HG02970 (cell line): ENCODE results near the gene VPS33B.
"Not testable (repeated sequence)": the region's sequence is repeated elsewhere in the genome, so short reads cannot be mapped to it uniquely, and the experiment has no call there.

Source experiments
- ATAC-seq: cut with Tn5 transposase; IDR thresholded peaks from one replicate; pipeline ENCODE4 v1.9.1; 2021; ENCODE audit warnings: mild to moderate bottlenecking, moderate library complexity, moderate number of reproducible peaks; ENCODE audit not compliant: unreplicated experiment, low FRiP score

Gene VPS33B

DNA sequence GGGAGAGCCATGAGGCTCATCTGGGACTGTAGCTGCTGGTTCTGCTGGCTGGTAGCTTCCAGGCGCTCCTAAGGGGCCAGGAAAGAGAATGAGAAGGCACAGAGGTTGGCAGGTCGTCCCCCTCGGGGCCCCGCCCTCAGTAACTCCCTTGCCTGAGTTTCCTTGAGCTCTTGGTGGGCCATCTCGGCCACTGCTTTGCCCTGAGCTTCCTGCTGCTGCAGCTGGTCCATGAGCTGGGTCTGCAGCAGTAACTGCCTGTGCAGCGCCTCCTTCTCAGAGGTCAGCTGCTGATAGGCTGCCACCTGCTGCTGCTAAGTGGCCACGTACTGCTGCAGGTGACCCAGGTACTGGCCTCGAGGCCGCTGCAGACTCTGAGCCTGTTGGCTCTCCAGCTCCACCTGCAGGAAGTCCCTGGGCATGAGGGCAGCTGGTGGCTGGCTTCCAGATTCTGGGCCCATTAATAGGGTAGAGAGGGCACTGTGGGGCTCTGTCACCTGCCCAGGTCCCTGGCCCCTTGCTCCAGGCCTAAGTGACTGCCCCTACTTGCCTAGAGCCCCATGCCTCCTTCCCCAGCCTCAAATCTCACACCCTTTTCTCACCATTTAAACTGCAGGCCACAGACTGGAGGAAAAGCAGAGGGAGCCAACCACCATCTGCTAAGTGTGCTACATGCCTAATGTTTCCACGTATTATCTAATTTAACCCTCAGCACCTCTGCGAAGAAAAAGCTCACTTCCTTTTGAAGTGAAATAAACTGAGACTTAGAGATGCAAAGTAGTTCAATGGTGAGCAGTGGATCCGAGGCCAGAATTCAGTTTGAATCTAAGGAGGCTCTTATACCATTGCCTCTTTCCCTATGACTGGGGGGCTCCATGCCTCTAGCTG lies 10.8 kb upstream of the VPS33B start:
- no peak for ATAC-seq

DNA sequence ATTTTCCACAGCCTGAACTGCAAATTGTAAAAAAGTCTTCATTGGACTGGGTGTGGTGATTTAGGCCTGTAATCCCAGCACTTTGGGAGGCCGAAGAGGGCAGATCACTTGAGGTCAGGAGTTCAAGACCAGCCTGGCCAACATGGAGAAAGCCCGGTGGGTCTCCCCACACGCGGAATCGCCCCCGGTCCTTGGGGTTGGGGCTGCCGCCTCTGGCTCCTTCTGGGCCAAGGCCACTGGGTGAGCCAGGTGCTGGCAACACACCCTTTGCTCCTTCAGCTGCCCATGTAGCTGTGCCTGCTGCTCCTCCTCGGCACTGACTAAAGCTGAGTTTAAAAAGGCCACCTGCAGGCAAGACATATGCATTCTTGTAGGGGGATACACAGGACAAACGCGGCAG lies 9.4 kb upstream of the VPS33B start:
- no peak for ATAC-seq

DNA sequence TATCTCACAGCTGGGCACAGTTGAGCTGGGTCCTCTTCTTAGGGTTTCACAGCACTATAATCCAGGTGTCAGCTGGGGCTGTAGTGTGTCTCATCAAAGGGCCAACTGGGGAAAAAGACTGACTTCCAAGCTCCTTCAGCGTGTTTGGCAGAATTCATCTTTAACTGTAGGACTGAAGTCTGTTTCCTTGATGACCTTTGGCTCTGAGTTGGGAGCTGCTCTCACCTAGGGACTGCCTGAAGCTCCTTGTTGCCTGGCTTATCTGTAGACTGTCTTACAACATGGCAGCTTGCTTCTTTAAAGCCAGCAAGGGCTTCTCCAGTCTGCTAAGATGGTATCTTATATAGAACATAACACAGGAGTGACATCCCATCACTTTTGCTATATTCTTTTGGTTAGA lies 5.3 kb upstream of the VPS33B start:
- no peak for ATAC-seq

DNA sequence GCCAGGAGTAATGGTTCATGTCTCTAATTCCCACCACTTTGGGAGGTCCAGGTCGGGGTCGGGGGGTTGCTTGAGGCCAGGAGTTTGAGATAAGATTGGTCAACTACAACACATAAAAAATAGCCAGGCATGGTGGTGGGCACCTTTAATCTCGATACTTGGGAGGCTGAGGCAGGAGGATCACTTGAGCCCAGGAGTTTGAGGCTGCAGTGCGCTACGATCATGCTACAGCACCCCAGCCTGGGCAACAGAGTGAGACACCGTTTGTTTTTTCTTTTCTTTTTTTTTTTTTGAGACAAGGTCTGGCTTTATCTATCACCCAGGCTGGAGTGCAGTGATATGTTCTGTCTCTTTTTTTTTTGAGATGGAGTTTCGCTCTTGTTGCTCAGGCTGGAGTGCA lies 1.3 kb upstream of the VPS33B start:
- no peak for ATAC-seq

DNA sequence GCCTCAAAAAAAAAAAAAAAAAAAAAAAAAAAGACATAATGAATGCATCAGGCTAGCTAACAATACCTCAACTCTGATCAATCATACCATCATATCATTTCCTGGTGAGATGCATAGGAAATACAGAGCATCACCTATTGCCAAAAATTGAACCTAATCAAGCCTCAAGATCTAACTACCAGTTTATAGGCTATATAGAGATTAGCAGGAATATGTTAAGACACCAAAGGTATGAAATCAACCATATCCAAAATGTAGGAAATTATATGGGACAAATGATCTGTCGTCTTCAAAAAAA lies 387 bp upstream of the VPS33B start:
- ATAC-seq, result no peak

DNA sequence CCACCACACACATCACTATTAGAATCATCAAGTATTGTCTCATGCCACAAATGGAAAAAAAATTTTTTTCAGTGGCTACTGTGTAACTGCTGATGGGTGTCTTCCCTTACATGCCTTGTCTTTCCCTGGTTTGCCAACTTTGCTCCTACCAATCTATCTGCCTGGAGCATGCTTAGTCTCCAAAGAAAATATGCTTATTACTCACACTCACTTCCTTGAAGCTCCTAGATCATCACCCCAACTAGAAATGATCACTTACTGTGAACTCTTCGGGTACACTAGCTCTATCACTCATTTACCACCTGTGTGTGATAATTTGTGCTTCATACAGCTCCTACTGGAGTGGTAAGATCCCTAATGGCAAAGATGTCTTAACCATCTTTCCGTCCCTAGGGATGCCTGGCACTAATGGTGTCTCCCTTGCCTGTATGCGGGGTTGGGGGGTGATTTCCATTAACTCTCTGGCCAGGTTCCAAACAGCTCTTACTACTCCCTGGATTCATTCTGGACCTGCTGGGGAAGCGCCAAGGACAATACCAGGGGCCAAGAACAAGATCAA lies 799 bp downstream of the VPS33B start:
- no peak for ATAC-seq

DNA sequence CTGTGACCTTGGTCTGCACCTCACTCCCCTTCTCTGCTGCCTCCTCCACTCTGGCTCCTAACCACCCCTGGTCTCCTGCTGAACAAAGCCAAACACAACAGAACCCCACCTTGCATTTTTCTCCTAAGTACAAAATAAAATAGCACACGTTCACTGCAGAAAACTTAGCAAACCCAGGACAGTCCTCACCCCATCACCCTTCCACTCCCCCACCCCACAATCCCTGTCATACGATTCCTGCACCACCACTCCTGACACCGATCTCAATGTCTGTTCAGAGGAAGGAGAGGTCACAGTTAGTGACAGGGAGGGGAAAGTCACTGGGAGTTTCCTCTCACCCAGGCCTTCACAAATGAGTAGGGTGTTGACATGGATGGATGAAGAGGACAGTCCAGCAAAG lies 4.2 kb downstream of the VPS33B start:
- no peak for ATAC-seq

DNA sequence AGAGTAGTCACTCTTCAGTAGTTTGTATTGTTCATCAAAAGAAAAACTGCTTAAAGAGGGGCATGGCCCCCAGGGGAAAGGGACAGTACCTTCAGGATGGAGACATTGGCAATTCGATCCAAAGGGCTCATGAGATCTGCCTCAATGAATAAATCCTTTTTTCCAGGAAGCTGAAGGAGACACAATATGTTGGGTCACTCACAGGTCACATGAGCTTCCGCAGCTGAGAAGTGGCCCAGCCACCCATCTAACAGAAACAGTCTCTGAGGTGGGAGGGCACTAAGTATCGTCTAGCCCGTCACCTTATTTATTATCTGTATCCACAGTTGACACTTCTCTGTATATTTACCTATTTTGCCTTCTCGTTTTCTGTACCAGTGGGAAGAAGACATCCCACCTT lies 4.7 kb downstream of the VPS33B start:
- ATAC-seq, result no peak

DNA sequence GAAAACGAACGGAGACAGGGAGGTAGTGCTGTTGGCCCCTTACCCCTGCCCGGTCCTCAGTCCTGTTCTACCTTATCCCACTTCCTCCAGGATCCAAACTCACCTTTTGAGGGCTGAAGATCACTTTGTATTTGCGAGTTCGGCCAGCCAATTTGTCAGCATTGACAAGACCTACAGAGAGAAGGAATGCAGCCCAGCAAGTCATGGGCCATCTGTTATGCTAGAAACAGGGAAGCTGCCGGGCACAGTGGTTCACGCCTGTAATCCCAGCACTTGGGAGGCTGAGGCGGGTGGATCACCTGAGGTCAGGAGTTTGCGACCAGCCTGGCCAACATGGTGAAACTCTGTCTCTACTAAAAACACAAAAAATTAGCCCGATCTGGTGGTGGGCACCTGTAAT lies 8.7 kb downstream of the VPS33B start:
- ATAC-seq, result not testable (repeated sequence)

DNA sequence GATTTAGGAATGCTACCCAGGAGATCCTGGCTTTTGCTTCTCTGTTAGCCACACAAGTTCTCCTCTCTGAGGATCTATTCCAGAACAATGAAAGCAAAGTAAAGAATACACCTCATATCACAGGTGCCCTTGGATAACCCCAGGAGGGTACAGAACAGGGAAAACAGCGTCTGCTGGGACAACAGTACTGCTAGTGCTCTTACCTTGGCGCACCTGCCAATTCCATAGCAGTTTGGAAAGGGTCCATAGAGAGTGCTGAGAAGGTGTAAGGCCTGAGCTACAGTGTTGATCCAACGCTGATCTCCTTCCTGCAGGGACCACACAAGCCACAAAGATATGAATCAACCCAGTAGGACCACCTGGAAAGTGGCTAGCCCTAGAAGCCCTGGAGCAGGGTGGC lies 15.1 kb downstream of the VPS33B start:
- no peak for ATAC-seq

DNA sequence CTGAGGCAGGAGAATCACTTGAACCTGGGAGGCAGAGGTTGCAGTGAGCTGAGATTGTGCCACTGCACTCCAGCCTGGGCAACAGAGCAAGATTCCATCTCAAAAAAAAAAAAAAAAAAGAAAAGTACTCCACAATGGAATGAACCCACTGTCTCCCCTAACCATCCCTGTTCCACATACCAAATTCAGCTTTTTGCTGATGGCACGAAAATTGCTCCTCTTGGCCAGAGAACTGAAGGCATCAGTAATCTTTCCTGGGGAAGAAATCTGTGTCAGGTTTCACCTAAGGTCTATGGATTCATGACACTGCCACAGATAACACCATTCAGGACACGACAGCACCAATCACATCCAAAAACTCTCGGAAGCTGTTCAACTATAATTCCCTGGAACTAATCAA lies 21.2 kb downstream of the VPS33B start:
- ATAC-seq, result no peak

DNA sequence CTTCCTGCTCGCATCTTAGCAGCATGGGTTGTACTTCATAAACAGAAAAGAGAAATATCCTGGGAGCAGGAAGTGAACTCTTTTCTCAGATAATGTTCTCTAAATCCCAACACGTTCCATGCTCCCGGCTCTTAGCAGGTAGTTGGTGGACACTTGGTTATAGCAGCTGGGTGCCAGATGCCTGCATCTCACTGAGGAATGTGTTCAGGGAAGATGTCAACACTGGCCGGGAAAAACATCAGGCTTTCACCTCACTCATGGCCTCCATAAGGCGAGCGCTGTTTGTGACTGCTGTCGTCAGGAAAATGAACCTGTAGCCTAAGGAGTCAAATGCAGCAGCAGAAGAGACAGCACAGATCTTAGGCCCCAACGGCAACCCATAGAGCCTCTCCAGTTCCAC lies 23.7 kb downstream of the VPS33B start:
- ATAC-seq, result no peak

DNA sequence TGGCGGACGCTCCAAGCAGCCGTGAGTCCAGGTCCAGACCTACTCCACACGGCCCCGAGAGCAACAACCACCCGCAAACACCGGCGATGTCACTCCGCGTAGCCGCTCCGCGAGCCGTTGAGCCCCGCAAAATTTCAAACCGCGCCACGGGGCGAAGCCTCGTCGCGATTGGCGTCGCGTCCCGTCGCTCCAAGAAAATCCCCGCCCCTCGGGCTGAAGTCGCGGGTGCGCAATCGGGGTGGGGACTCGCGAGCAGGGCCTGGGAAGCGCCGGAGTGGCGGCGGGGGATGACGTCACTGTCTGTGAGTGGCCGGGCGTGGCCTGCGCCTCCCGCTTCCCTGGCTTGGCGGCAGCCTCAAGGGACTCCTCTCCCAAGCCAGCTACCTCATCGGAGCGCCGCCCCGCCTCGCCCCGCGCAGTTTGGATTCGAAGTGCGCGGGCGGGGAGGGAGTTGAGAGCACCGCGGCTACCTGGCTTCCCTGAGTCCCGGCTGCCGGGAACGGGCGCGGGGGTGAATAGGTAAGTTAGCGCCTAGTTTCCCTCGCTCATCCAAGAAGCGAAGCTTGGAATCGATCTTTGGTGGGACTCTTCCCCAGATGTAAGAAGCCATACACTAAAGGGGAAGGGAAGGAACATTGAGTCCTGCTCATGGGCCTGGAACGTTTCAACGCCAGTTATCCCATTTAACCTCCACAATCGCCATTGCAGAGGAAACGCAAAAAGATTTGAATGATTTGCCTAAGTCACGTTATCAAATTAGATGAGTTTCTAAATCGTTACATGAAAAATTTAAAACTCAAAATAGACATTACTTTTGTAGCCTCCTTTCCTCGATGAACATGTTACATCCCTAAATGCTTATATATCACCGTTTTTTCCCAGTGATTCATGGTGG lies 27.7 kb downstream of the VPS33B start, which contains the start of gene PRC1:
TSS of gene PRC1 (minus strand) at position 119 of the 895 bp plus-strand sequence. CDS start at position 1, 118 bp downstream.
- peak; percentile 90 for ATAC-seq

DNA sequence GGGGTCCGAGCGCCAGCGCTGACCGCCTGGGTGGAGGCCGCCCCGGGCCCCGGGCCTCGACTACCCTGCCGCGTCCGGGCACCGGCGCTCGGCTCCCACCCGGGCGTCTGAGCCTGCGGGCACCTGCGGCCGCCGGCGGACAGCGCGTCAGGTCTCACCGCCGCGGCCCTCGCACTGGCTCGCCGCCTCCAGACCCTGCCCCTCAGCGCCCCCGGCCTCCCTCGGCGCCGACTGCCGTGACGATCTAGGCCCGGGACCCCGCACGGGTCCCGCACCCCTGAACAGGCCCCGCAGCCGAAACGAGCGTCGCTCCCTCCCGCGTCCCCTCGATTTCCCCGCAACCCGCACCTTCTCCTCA lies 28.4 kb downstream of the VPS33B start:
- ATAC-seq, result peak; percentile 16

DNA sequence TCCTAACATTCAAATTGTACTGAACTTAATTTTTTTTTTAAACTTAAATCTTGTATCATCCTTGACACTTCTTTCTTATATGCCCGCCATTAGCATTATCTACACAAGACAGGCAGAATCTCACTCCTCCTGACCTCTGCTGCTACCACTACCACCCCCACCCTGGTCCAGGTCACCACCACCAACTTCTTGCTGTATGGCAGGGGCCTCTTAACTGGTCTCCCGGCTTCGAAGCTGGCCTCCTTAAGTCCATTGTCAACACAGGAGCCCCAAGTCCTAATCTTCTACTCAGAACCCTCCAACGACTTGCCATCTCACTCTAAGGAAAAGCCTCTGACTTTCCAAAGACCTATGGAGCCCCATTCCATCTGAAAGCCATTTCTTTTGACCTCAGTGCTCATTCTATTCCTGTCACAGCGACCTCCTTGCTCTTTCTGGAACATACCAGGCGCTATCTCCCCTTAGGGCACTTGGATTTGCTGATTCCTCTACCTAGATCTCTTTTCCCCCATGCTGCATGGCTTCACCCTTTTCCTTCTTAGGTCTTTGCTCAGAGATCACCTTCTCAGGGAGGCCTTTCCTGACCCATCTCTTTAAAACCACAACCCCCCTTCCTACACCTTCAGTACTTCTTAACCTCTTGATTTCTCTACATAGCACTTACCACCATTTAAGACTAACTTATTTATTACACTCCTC lies 30.7 kb downstream of the VPS33B start:
- ATAC-seq, result no peak

DNA sequence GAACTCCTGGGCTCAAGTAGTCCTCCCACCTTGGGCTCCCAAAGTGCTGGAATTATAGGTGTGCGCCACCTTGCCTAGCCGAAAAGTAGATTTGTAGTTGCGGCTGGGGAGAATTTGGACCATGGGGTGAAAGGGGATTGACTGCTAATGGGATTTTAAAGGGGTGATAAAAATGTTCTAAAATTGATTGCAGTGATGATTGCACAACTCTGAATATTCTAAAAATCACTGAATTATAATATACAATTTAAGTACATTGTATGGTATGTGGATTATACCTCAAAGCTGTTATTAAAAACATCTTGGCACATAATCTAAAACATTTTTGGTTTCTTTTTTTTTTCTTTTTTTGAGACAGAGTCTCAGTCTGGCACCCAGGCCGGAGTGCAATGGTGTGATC lies 31.9 kb downstream of the VPS33B start:
- no peak for ATAC-seq

DNA sequence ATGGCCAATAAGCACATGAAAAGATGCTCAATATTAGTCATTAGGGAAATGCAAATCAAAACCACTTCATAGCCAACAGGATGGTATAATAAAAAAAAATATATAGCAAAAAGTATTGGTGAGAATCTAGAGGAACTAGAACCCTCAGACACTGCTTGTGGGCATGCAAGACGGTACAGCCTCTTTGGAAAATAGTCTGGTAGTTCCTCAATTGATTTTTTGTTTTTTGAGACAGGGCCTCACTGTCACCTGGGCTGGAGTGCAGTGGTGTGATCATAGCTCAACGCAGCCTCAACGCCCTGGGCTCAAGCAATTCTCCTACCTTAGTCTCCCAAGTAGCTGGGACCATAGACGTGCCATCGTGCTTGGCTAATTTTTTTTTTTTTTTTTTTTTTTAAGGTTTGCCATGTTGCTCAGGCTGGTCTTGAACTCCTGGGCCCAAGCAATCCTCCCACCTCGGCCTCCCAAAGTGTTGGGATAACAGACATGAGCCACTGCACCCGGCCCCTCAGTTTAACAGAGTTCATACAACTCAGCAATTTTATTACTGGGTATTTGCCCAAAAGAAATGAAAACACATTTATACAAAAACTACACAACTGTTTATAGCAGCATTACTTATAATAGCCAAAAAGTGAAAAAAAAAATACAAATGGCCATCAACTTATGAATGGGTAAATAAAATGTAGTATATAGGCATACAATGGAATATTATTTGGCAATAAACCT lies 33.2 kb downstream of the VPS33B start:
- no peak for ATAC-seq

DNA sequence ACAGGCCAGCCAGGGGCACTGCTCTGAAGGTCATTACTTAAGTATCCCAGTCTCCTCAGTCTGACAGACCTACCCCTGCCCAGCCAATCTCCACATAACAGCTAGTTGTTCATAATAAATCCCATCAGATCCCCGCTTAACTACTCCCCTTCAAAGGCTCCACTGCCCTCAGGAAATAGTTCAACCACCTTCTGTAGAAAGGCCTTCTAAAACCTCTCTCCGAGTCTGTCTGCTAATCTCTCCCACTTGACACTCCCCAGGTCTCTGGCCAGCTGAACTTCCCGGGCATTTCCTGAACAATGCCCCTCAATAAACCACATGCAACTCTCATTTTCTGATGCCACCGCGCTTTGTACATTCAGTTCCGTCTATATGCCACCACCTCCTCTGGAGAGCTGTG lies 34.1 kb downstream of the VPS33B start:
- no peak for ATAC-seq

DNA sequence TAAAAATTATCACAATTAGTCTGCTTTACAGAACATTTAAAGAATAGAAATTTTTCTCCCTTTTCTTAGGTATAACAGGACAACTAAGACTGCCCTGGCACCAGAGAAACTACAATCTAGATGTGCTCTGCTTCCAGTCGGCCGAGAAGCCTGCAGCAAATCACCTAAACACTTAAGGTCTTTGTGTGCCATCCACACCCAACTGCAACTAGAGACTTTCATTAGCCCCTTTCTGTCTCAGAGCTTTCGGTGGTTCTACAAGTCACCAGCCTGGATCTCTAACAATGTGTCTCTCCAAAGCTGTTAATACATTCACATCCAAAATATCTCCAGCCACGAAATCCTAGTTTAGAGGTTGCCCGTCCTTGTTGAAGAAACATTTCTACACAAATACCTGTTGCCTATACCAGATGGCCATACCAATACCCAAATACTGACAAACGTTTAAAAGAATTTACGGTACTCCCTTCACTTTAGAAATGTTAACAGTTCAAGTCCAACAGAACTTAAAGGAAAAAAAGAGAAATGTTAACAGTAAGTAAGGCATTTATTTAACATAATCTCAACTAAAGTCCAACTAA lies 34.7 kb downstream of the VPS33B start:
- ATAC-seq, result no peak
